ENCODE measurements around the gene SPSB3. TPM values are rescaled to one million over a fixed set of nuclear protein-coding genes. Genes with fewer than 3 reads are reported as not detected.

Gene SPSB3
- total and polyA plus RNA-seq, 8 donors, result 19.2 to 223 (median 39.6) TPM

DNA sequence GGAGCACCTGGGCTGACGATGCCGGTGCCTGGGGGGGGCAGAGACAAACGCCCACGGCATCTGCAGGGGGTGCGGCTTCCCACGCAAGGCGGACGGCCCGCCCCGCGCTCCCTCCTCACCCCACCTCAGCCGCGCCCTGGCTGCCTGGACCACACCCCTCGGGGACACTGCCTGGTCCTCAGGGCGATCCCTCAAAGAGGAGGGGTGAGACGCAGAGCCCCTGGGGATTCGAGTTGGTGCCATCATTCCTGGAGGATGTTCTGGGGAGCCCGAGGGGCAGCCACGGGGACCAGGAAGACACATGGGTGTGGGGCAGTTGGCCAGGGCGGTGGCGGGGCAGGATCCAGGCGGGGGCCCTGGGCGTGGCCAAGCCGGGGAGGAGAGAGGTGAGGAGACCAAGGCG is 7.3 kb upstream of the SPSB3 start:
- Histone ChIP-seq H3K27ac (no peak overlapping the region), H3K9me3 (no peaks in the 10 kb centered on the region), H3K27me3 (no peaks in the 10 kb centered on the region), H3K4me3 (no peak overlapping the region), H3K36me3 (no peaks in the 10 kb centered on the region), H3K4me1 (peaks cover 9 to 12% (median 10%) of the 10 kb centered on the region in 3 donors)
- intact Hi-C loops (cut with DNase I), result no loop called here
- ATAC-seq (no peak), DNase-seq (peak in 3 of 6 donors; percentile 7 to 76 (median 44)), FAIRE-seq (no peak)
- 92 to 93% methylated on average over 25 of the region's 25 CpGs for WGBS, 2 donors
- TF ChIP-seq, protein P1, sequence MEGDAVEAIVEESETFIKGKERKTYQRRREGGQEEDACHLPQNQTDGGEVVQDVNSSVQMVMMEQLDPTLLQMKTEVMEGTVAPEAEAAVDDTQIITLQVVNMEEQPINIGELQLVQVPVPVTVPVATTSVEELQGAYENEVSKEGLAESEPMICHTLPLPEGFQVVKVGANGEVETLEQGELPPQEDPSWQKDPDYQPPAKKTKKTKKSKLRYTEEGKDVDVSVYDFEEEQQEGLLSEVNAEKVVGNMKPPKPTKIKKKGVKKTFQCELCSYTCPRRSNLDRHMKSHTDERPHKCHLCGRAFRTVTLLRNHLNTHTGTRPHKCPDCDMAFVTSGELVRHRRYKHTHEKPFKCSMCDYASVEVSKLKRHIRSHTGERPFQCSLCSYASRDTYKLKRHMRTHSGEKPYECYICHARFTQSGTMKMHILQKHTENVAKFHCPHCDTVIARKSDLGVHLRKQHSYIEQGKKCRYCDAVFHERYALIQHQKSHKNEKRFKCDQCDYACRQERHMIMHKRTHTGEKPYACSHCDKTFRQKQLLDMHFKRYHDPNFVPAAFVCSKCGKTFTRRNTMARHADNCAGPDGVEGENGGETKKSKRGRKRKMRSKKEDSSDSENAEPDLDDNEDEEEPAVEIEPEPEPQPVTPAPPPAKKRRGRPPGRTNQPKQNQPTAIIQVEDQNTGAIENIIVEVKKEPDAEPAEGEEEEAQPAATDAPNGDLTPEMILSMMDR (IDR thresholded peaks at IDR 0.05), result no peak

- Histone ChIP-seq H3K4me3 (no peak overlapping the region), H3K27ac (no peak overlapping the region), H3K27me3 (no peaks in the 10 kb centered on the region), H3K36me3 (no peaks in the 10 kb centered on the region), H3K4me1 (peaks cover 3 to 11% (median 5%) of the 10 kb centered on the region in 3 donors), H3K9me3 (no peaks in the 10 kb centered on the region)
- ATAC-seq (no peak), FAIRE-seq (no peak), DNase-seq (peak in 2 of 6 donors; percentile 36 to 74)
- 81 to 82% methylated on average over 19 of the region's 19 CpGs for WGBS, 2 donors
- intact Hi-C loops (cut with DNase I), result no loop called here
- TF ChIP-seq, protein P1 (IDR thresholded peaks at IDR 0.05), result no peak
These were observed 6.3 kb upstream of the SPSB3 start for GRCh38 chr16:1788708-1789100.

- Histone ChIP-seq H3K27ac (no peak overlapping the region), H3K27me3 (no peaks in the 10 kb centered on the region), H3K4me3 (no peak overlapping the region), H3K36me3 (no peaks in the 10 kb centered on the region), H3K9me3 (no peaks in the 10 kb centered on the region), H3K4me1 (peaks cover 0 to 6% (median 5%) of the 10 kb centered on the region in 3 donors)
- no peak for ATAC-seq
- FAIRE-seq, result no peak
- DNase-seq, result peak in 2 of 6 donors; percentile 40 to 71
- intact Hi-C loops (cut with DNase I), result no loop called here
- TF ChIP-seq, protein P1 (IDR thresholded peaks at IDR 0.05), result no peak
- 93 to 94% methylated on average over 38 of the region's 38 CpGs for WGBS, 2 donors
These were observed 5.8 kb upstream of the SPSB3 start for GRCh38 chr16:1788095-1788707.

DNA sequence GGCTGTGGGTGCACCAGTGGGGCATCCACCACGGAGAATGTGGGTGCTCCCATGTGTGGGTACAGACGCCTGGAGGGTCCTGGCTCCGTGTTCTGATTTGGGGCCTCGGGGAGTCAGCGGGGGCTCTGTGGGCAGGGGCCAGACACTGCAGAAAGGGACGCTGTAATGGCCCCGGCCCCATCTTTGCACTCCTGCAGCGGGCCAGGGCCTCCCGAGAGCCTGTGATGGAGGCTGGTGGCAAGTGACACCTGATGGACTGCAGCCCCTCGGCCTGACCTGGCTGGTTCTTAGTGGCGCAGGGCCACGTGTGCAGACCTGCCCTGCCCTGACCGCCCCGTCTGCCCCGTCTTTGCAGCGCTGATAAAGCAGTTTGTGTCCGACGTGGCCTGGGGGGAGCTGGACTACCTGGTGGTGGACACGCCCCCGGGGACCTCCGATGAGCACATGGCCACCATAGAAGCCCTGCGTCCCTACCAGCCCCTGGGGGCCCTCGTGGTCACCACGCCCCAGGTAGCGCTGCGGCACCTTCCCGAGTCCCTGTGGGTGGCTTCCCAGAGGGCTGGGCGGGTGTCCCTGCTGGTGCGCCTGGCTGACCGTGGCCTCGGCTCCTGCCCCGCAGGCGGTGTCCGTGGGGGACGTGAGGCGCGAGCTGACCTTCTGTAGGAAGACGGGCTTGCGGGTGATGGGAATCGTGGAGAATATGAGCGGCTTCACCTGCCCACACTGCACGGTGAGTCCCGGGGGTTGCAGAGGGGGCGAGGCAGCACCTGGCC is 5.1 kb upstream of the SPSB3 start:
- Histone ChIP-seq H3K27ac (no peak overlapping the region), H3K4me1 (peaks cover 0 to 6% (median 5%) of the 10 kb centered on the region in 3 donors), H3K4me3 (no peak overlapping the region), H3K27me3 (no peaks in the 10 kb centered on the region), H3K9me3 (no peaks in the 10 kb centered on the region), H3K36me3 (no peaks in the 10 kb centered on the region)
- intact Hi-C loops (cut with DNase I), result no loop called here
- TF ChIP-seq, protein P1 (IDR thresholded peaks at IDR 0.05), result no peak
- FAIRE-seq (no peak), ATAC-seq (no peak), DNase-seq (peak in 1 of 6 donors; percentile 41)
- 91 to 94% methylated on average over 44 of the region's 44 CpGs for WGBS, 2 donors

- intact Hi-C loops (cut with DNase I), result no loop called here
- H3K4me3 ChIP-seq, result no peak overlapping the region
- FAIRE-seq (no peak), DNase-seq (peak in 1 of 6 donors; percentile 70), ATAC-seq (no peak)
- H3K27ac ChIP-seq, result no peak overlapping the region
- H3K9me3 ChIP-seq, result no peaks in the 10 kb centered on the region
- H3K27me3 ChIP-seq, result no peaks in the 10 kb centered on the region
- H3K4me1 ChIP-seq, result peaks cover 0 to 6% (median 5%) of the 10 kb centered on the region in 3 donors
- H3K36me3 ChIP-seq, result no peaks in the 10 kb centered on the region
- 84% methylated on average over 6 of the region's 6 CpGs for WGBS, 2 donors
- TF ChIP-seq, protein P1 (IDR thresholded peaks at IDR 0.05), result no peak
These were observed 4.6 kb upstream of the SPSB3 start for GRCh38 chr16:1787056-1787321.
